ENCODE results near the gene WNK4.
A peak's percentile ranks its signal among the peaks of the same experiment; 100 is the strongest.

The WNK4 gene

GRCh38 chr17:42832934-42833766, 52.7 kb downstream of the WNK4 start, which contains the start of gene PSME3:
PSME3 (plus strand) TSS chr17:42833397; CDS start chr17:42833632, 235 bp downstream.
- no peak for FAIRE-seq
- DNase-seq (ENCODE audit: low spot score): peak; percentile 71

- FAIRE-seq: no peak
- DNase-seq (ENCODE audit: low spot score): no peak
Measured at GRCh38 chr17:42833767-42834422, 53.5 kb downstream of the WNK4 start.

GRCh38 chr17:42835732-42836131, 55.3 kb downstream of the WNK4 start:
- FAIRE-seq (no peak), DNase-seq (ENCODE audit: low spot score) (no peak)

GRCh38 chr17:42841975-42842685, 61.7 kb downstream of the WNK4 start:
- DNase-seq (ENCODE audit: low spot score) (no peak), FAIRE-seq (no peak)

- FAIRE-seq: no peak
- DNase-seq (ENCODE audit: low spot score): peak; percentile 41
Measured at GRCh38 chr17:42843358-42843934, 63.0 kb downstream of the WNK4 start.

GRCh38 chr17:42844271-42844670, 63.9 kb downstream of the WNK4 start, which contains the start of gene AOC2:
AOC2 (plus strand) TSS chr17:42844580; CDS start chr17:42844627, 47 bp downstream.
- DNase-seq (ENCODE audit: low spot score) (no peak), FAIRE-seq (no peak)

- no peak for FAIRE-seq
Measured at GRCh38 chr17:42844761-42845555, 64.5 kb downstream of the WNK4 start.

GRCh38 chr17:42845556-42845917, 65.1 kb downstream of the WNK4 start:
- FAIRE-seq: no peak
- peak; percentile 20 for DNase-seq (ENCODE audit: low spot score)

More at GRCh38 chr17:42844761-42845555, 64.5 kb downstream of the WNK4 start:
- DNase-seq (ENCODE audit: low spot score): no peak

GRCh38 chr17:42845918-42846593, 65.6 kb downstream of the WNK4 start:
- FAIRE-seq (no peak), DNase-seq (ENCODE audit: low spot score) (peak; percentile 46)

Measured in RCC 7860 (cell line).